GM19397 (cell line): ENCODE results near the gene FALEC.
"Not testable (repeated sequence)": the region's sequence is repeated elsewhere in the genome, so short reads cannot be mapped to it uniquely, and the experiment has no call there.

Experiments used
- ATAC-seq: cut with Tn5 transposase; IDR thresholded peaks from one replicate; pipeline ENCODE4 v1.9.1; 2021; ENCODE audit warnings: mild to moderate bottlenecking, moderate library complexity; ENCODE audit not compliant: unreplicated experiment

The FALEC gene

DNA sequence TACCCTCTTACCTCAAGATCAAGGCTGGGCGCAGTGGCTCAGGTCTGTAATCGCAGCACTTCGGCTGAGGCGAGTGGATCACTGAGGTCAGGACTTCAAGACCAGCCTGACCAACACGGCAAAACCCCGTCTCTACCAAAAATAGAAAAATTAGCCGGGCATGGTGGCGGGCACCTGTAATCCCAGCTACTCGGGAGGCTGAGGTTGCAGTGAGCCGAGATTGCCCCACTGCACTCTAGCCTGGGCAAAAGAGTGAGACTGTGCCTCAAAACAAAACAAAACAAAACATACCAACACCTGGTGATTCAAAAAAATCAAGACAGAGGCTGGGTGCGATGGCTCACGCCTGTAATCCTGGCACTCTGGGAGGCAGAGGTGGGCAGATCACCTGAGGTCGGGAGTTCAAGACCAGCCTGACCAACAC is 58.1 kb downstream of the FALEC start:
- ATAC-seq, result not testable (repeated sequence)

DNA sequence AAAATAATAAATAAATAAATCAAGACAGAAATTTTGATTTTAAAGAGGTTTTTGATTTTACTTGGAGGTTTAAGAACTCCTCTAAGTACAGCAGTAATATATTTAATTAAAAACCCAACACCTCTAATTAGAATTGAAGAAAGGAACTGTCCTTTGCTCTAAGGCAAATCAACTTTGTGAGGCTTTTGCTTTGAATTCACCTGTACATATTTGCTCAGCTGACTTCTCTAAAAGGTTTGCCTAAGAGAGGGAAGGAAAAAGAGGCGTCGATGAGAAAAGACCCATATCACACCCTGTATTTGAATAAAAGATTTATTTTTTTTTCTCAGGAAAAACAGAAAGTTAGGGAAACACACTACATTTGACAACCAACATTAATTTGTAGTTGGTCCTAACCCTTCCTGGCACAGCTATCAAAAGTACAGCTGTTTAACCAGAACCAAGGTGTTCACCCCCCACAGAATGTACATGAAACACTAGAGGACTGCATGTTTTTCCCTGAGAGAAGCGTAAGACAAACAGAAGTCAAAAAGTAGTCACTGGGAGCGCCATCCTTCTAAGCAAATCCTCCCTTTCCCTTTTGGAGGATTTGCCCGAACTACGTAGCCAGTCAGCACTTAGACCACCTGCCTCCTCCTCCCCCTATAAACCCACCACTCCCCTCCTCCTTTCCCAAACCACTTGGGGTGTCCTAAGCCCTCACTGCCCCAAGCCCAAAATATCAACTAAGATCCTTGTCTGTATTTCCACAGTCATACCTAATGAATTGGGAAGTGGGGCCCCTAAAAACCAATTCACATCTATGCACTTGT is 58.9 kb downstream of the FALEC start:
- no peak for ATAC-seq

- no peak for ATAC-seq
Measured at GRCh38 chr1:150575072-150575489, 59.5 kb downstream of the FALEC start.

DNA sequence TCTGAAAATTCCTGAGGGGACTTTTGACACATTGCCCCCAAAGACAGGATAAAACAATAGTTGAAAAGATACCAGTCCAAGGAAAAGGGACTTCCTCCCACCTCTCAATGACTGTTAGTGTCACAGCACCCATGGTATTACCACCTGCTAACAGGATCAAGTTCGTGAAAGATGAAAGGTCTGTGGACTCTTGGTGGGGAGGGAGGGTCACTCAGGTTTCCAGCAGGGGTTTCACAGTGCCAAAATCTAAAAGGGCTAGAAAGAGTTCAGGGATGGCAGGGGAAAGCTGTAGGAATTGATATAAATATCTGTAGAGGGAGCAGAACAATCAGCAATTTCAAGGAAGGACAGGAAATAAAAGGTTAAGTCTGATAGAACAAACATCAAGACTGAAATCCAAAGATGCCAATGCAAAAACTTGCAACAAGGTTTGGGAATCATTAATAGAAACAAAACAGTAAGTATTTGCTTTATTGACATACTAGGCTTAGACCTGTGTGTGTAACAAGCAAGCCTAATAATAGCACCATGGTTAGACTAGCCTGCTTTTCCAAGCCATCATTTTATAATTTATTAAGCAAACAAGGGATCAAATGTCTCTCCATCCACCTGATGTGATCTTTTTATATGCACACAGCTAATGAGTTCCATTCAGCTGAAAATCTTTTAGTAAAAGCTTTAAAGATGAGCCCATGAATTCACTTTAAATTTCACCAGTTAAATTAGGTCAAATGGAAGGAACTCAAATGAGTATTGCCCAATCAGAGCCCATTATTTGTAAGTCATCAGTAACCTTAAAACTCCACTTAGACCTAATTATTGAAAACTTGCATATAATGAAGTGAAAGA is 60.2 kb downstream of the FALEC start:
- ATAC-seq, result no peak

DNA sequence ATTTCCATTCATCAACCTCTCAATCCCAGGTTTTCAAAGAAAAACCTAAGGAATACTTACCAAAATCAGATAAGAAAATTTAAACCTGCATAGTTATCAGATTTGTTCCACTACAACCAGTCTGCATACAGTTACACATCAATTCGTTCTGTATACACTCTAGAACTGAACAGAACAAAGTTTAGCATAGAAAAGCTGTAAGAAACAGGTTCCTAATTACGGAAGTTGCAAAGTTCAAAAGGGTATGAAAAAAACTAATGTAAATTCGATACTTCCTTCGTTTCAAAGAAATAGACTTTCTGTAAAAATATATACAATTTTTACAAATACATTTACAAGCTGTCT is 60.8 kb downstream of the FALEC start:
- ATAC-seq, result no peak

DNA sequence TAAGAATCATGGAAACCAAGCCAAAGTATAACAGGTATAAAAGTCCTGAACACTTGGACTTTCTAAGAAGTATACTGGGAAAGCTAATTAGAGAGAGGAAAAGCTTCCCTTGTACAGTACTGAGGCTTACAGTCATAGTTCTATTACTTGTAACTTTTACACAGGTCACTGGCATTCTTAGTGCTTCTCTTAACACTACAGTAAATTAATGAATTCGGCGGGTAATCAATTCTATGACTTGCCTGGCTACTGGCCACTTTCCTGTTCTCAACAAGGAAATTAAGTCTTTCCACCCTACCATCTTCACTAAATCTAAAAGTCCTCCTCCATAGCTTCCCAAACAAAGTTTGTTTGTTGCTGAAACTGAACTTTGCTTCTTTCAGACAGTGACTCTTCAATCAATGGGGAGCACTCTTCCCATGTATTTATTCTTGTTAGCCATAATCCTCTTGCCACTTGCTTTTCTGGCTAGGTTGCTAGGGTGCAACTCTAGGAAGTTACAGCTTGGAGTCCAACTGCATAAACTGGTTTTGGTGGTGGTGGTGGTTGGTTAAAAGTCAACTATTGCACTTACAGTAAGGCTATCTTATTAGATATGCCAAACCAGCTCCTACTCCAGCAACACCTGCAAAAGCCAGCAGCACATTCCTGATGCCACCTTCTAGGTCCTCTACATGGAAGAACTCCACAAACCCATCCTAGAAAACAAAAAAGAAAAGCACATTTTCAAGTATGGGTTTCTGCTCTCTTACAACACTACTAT is 61.4 kb downstream of the FALEC start:
- ATAC-seq, result no peak

GRCh38 chr1:150577557-150578271 is 62.2 kb downstream of the FALEC start:
- ATAC-seq, result no peak

DNA sequence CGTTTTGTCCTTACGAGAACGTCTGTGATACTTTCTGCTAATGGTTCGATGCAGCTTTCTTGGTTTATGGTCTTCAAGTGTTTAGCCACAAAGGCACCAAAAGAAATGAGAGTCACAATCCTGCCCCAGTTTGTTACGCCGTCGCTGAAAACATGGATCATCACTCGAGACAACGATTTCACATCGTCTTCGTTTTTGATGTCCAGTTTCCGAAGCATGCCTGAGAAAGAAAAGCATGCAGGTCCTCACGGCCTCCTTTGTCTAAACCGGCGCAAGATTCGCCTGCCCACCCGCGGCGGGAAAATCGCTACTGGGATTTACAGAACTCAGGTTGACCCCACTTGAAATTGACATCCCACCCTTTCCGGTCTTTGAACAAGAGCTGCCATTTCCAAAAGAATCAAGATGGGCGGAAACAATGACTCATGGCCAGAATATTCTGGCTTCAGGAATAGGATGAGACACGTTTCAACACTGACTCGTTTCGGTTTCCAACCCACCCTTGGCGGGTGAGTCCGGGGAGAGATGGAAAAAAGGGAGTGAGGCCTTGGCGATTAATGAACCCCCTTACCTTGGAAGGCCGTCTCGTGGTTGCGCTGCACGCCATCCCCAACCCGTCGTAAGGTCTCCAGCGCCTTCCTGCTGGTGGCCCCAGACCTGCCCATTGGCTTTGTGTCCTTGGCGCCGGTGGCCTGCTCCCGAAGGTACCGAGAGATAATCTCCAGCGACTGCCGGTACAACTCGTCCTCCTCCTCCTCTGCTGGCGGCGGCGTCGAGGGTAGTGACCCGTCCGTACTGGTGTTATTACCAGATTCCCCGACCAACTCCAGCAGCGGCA is 62.9 kb downstream of the FALEC start:
- ATAC-seq, result peak; percentile 1

DNA sequence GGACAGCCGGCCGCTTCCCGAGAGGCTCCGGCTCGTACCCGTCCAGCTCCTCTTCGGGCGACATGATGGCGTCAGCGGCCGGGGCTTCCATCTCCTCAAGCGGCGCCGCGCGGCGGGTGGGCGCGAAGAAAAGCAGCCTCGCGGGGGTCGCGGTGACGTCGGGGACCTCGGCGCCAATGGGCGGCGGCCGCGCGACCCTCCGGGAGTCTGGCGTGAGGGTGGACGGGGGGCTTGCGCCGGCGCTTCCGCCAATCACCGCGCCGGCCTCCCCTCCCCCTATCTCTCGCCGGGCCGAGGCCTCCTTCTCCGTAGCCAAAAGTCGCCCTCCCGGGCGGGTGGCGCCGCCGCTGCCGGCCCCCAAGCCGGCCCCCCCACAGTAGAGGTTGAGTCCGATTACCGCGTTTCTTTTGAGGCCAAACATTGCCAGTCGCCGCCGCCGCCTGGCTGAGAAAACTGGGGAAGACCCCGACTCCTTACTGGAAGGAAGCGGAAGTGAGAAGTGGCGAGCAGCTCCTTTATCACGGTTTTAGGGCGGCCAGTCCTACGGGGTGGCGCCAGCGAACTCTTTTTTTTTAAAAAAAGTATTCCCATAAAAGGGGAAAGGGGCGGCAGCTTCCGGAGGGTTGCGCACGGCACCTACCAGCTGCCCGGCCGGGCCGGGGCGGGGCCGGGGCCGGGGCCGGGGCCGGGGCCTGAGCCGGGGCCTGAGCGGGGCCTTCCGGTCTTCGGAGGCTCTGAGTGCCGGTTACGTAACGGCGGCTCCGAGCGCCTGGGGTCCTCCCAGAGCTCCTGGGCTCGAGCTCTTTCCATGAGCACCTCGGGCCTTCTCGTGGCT is 63.8 kb downstream of the FALEC start, which contains the start of gene MCL1:
Gene MCL1, minus strand, starts transcription at position 501 of the 835 bp plus-strand sequence. Its CDS starts 80 bp downstream, at position 421.
- ATAC-seq, result peak; percentile 81

GRCh38 chr1:150579945-150580642 is 64.5 kb downstream of the FALEC start:
- no peak for ATAC-seq

DNA sequence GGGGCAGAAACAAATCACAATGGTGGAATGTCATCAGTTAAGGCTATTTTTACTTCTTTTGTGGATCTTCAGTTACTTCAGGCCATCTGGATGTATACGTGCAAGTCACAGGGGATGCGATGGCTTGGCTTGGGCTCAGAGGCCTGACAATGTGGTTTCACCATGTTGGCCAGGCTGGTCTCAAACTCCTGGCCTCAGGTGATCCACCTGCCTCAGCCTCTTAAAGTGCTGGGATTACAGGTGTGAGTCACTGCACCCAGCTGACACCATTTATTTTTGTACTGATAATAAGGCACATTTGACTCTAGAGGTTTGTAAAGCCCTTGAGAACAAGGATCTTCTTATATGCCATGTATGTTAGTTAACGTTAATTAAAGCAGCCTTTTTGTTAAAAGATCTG is 65.4 kb downstream of the FALEC start:
- not testable (repeated sequence) for ATAC-seq

DNA sequence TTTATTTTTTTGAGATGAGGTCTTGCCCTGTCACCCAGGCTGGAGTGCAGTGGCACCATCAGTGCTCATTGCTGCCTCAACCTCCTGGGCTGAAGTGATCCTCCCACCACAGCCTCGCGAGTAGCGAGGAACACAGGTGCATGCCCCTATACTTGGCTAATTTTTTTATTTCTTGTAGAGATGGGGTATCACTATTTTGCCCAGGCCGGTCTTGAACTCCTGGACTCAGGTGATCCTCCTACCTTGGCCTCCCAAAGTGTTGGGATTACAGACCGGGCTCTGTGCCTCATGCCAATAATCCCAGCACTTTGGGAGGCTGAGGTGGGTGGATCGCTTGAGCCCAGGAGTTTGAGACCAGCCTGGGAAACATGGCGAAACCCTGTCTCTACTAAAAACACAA is 65.9 kb downstream of the FALEC start:
- ATAC-seq, result not testable (repeated sequence)

DNA sequence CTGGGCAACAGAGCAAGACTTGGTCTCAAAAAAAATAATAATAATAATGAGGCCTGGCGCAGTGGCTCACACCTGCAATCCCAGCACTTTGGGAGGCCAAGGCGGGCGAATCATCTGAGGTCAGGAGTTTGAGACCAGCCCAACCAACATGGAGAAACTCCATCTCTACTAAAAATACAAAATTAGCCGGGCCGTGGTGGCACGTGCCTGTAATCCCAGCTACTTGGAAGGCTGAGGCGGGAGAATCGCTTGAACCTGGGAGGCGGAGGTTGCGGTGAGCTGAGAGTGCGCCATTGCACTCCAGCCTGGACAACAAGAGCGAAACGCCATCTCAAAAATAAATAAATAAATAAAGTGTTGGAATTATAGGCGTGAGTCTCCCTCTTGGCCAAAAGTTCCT is 66.4 kb downstream of the FALEC start:
- ATAC-seq, result not testable (repeated sequence)

DNA sequence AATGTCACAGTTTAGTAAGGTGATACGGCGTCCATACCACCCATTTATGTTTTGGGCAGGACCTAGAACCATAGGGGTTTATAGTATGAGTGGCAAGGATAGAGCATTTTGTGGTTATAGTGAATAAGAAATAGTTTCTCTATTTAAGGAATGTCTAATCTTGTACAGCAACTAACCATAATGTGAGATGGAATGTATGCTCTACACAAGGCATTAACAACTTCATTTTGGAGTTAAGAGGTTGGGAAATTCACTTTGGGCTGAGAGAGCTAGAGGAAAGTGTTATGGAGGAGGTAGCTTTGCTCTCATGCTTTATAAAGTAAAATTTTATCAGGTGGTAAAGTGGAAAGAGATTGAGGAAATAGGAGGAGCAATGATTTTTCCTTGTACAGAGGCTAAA is 66.8 kb downstream of the FALEC start:
- ATAC-seq, result no peak
